Activated CD4-positive, alpha-beta T cell treated with anti-CD3 and anti-CD28 coated beads for 4 hours (primary cell): ENCODE results near the gene EHD4.

Experiments used
- DNase-seq, 2 donors: peaks; one replicate each; pipeline ENCODE4 v3.0.0-alpha.2; 2020

The EHD4 gene

DNA sequence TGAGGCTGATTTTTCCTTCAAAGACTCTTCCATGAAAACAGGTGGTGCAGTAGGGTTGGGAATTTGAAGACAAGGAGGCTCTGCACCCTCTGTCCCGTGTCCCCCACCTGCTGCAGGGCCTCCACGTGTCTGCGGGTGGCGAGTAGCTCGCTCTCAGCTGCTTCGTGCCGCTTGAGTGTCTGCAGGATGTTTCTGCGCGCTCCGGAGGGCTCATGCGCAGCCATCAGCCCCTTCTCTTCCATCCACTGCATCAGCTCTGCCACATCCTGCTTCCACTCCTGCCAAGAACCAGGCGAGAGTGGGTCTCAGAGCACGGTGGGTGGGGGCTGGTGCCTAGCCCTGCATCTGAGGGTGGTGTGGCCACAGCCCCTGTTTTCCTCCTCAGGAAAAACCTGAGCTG is 96.3 kb downstream of the EHD4 start:
- no peak for DNase-seq

DNA sequence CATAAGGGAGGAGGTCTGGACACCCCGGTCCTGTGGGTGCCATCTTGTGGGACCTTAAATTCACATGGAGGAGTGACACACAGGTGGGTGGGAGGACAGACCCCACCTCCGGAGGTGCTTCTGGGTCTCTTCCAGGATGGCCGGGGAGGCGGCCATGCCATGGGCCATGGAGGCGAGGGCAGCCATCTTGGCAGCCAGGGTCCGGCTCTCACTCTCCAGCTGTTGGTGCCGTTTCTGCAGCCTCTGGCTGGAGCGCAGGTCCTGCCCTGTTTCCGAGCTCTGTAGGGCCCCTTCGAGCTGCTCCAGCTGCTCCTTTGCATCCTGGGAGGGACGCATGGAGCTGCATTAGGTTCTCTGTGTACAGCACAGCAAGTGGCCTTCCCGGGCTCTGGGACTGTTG is 97.6 kb downstream of the EHD4 start:
- no peak for DNase-seq

DNA sequence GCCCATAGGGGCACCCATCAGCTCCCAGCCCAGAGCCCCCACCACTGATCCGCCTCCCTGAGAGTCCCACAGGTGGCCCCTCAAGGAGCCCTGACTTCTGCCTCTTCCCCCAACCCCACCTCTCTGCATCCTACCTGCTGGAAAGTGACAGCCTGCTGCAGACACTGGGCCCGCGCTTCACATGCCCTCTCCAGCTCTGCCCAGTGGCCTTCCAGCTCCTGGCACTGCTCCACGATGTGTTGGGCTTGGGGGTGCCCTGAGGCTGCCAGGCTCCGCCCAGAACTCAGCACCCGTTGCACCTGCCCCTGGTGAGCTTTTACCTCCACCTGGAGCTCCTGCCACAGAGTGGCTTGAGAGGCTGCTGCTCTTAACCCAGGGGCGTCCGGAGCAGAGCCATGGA is 98.6 kb downstream of the EHD4 start:
- DNase-seq: no peak

DNA sequence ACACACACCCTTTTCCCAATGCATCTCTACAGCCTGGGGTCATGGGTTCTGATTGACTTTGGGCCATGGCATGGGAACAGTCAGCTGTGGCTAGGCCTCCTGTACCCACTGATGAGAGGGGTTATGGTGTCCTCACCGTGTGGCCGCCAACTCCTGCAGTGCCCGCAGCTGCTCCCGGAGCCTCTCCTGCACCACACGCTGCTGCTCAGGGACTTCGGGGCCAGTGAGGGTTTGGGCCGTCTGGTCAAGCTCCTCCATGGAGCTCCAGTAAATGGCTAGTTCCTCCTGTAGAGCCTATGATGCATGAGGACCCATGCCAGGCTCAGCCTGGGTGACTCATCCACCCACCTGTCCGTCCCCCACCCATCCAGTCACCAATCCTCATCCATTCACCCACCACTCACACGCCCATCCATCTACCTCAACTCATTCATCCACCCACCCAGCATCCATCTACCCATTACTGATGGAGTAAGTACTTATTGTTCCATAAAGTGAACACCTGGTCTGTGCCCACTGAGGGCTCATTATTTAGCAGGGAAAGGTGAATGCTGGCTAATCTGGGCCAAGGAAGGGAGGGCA is 100.1 kb downstream of the EHD4 start:
- DNase-seq: no peak

- no peak for DNase-seq
Observed at GRCh38 chr15:41871175-41871905, 101.0 kb downstream of the EHD4 start.

DNA sequence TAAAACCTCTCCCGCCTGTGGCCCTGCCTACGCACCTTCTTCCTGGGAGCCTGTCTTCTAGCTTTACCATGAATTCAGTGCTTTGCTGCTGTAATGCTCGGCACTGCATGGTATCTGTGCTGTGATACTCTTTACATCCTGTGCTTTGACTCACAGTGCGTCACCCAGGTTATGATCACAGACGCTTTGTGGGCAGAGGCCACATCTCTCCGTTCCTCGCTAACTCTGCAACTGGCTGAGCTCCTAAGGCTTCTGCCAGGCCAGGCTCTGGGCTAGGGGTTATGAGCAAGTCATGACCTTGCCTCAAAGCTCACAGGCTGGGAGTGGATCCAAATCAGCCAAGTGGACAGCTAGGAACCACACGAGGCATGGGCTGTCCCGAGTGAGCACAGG is 101.7 kb downstream of the EHD4 start:
- peak; percentile 38 to 62 for DNase-seq

DNA sequence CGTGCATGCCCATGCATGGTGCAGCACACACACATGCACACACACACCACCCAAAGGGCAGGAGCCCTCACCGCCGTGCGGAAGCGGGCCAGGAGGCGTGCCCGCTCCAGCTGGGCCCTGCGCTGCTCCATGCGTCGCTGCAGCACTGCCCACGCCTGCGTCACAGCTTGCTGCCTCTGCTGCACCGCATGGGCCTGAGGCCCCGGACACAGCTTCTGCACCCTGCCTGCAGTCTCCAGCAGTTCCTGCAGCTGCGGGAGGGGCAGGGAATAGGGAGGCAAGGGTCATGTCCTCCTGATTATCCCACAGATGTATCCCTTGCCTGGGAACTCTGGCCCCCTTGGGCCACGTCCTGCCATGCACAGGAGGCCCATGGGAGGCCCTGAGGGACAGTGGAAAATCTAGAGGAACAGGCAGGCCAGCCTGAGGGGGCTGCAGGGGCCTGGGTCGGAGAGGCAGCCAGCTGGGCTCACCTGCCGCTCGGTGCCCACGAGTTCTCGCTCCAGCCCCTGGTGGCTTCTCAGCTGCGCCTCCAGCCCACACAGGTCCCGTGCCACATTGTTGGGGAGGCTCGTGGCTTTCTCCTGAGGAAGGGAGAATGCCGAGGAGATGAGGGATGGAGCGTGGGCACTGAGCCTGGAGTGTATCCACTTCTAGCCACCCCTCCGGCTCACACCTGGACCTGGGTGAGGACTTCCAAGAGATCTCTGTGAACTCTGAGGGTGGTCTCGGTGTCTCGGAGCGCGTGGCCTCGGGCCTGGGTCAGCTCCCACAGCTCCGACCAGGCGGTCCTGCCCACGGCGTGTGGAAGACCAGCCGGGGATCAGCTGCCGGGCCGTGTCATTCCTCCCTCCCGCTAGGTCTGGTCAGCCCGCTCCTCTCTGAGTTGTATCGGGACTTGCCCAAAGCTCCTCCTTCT is 102.3 kb downstream of the EHD4 start:
- DNase-seq: no peak

DNA sequence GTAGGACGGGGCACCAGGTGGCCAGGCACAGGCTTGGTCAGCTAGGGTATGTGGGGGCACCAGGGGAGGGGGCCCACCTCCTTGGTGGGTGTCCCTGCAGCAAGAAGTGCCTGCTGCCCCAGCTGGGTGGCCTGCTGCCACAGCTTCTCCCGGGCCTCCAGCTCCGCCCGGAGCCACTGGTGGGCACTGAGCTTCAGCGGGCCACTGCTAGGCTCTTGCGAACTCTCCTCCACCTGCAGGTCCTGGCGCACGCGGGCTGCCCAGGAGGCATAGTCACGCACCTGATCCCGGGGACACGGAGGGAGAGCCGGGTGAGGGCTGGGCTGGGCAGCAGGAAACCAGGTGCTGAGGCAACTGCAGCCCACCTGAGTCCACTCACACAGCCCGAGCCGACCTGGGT is 104.0 kb downstream of the EHD4 start:
- no peak for DNase-seq

DNA sequence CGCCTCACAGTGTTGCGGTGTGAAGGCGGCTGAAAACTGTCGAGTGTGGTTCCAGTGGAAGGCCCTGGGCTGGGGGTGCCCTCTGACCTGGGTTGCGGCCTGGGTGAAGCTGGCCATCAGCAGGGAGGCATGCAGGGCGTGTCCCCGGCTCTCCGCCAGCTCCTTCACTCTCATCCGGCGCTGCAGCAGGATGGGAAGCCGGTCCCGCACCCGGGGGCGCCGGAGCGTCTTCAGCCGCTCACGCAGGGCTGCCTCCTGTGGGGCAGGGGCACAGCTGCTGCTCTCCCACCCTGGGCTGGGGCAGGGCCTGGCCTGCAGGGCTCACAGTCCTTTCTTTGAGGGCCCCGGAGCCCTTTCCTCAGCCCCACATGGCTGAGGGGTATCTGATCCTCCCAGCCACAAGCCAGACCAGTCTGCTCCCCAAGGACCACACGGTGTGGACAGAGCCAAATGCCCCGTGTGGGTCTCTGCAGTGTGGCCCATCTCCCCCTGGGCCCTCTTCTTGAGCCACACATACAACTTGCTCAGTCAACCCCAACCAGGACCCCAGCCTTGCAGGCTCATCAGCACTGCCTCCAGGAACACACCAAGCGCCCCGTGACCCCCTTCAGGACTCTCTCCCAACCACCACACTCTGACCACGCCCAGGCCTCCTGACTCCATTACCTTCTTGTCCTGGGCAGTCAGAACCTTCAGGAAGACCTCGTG is 105.3 kb downstream of the EHD4 start:
- DNase-seq: no peak

- DNase-seq: no peak
Observed at GRCh38 chr15:41866263-41866703, 106.1 kb downstream of the EHD4 start.

DNA sequence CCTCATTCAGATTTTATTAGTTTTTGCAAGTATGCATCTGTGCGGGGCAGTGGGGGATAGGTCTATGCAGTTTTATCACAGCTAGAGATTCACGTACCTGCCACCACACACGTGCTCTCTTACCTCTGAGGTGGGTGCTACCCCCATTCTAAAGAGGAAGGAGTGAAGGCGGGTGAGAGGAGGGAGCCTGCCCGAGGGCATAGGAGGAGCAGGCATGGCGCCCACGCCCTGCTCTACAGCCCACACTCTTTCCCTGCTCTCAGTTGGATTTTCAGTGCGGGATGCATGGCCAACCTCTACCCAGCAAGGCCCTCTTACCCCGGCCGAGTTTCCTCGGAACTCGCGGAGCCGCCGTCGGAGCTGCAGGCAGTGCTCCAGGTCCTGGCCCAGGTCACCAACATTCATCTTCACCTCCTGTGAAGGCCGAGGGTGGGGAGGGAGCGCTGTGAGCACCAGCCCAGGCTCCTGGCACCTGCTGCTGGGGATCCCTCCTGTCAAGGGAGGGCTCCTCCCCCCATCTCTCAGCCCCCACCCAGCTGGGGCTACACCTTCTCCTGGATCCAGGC is 106.8 kb downstream of the EHD4 start:
- DNase-seq: no peak

DNA sequence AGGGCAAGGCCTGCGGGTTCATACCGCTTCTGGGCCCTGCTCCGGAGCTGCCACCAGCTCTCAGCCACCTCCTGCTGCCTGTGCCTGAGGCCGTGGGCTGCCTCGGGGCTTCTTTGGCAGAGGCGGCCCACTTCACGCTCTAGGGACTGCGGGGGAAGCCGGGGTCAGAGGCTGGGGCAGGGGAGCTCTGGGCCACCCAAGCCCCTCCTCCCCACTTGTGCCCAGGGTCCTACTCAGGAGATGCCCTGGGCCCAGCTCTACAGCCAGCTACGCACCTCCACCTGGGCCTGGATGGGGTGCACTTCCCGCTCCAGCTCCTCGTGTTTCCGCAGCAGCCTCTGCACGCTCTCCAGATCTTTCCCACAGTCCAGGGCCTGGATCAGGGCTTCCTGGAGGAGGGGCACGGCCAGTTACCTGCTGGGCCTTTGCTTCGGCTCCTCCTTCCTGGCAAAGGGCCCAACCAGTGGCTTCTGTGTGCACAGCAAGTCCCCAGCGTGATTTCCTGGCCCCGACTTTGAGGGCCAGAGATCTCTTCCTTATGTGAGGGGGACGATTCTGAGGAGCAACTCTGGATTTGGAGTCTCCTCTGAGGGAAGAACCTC is 109.7 kb downstream of the EHD4 start:
- DNase-seq: no peak

DNA sequence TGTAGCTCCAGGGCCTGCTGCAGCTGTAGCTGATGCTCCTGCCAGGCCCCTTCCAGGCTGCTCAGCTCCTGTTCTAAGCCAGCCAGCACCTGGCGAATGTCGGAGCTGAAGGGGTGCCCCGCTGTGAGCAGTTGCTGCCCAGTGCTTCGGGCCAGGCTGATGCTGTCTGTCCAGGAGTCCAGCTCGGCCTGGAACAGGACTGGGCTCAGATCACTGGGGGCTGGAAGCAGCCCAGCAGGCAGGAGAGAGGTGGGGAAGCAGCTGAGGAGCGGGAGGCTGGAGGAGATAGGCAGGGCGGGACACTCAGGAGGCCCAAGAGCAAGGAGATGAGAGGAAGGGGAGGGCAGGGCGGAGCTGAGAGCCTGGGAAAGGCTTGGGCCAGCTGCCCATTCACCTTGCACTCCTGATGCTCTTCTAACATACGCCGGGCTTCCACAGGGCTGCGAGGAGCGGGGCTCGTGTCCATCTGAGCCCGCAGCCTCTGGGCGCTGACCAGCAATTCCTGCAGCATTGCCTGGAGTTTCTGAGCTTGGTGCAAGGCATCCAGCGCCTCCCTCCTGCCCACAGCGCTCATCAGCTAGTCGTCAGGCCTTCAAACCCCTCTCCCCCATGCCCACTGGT is 110.5 kb downstream of the EHD4 start:
- DNase-seq: no peak

DNA sequence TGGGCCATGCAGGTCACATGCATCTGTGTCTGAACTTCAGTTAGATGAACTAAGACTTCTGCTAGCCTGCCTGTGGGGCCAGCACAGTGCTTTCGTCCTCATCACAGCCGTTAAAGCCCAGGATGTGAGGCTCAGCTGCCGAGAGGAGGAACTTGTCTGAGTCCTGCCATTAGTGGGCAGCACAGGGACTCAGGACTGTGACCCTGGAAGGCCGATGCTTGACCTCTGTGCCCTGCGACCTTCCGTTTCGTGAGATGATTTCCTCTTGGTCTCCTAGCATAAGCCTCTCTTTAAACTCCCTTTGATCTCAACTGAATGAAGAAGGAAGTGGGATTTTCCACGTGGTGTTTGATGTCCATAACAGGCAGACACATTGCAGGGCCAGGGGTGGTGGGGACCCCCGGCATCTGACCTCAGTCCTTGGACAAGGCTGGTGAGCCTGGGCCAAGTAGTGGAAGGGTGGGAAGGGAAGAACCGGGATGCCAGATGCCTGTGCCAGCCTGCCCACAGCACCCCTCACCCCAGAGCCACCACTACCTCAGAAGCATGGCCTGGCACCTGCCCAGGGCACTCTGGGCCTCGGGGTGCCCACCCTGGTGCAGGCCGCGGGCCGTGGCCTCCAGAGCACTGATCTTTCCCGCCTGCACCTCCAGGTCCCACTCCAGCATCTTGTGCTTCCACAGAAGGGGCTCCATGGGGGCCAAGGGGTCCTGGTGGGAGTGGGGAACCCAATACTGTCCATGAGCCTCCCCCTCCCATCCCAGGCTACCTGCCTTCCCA is 112.1 kb downstream of the EHD4 start:
- no peak for DNase-seq

- no peak for DNase-seq
Observed at GRCh38 chr15:41858756-41859155, 113.6 kb downstream of the EHD4 start.

GRCh38 chr15:41857316-41857715 is 115.0 kb downstream of the EHD4 start:
- DNase-seq: no peak

DNA sequence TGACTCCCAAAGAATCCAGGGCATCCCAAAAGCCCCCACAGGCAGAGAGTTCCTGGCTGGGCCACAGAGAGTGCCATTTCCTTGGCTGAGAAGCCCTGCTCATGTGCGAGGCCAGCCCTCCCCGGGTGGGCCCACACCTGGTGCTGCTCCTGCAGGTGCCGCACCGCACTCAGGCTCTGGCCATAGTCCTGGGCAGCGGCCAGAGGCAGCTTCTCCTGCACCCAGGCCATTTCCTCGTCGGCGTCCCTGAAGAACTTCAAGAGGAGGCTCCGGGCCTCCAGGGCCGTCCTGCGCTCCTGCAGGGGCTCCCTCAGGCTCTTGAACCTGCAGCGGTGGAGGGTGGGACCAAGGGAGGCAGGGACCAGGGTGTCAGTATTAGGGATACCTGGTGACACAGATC is 115.6 kb downstream of the EHD4 start:
- DNase-seq: no peak

DNA sequence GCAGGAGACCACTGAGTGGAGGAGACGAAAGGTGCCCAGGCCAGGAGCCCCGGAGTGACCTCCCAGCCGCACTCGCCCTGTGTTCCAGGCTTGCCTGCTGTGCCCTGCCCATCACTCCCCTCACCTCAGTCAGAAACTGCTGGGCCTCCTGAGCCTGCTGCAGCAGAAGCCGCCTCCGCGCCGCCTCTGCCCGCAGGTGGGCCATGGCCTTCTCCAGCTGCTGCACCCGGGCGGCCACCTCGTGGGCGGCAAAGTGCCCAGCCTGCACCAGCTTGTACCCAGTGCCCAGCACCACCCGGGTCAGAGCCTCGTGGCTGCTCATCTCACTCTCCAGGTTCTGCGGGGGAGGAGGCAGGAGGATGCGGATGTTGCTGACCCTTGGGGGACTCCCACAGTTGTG is 116.1 kb downstream of the EHD4 start:
- DNase-seq: no peak

DNA sequence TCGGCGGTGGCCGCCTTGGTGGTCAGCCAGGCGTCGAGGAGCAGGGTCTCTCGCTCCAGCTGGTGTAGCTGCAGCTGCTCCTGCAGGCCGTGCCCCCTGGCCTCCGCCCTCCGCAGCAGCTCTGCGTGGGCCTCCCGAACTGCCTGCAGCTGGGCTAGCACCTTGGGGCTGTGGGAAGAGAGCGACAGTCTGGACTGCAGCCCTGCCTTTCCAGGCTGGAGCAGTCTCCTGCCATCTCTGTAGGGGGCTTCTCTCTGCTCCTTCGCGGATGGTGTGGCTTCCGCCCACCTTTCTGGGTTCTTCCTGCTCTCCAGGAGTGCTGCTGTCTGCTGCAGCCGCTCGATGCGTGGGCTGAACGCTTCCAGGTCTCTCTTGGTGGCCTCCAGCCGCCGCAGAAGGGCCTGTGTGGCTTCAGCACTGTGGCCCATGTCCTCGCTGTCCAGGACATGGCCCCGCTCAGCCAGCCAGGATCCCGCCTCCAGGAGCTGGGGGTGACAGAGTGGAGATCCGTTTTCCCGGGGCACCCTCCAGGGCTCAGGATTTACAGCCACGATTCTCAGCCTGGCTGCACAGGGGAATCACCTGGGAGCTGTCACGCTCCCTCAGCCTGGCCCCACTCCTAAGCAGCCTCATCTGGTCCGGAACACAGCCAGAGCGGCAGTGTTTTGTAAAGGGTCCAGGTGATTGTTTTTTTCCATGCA is 116.9 kb downstream of the EHD4 start:
- DNase-seq: no peak

DNA sequence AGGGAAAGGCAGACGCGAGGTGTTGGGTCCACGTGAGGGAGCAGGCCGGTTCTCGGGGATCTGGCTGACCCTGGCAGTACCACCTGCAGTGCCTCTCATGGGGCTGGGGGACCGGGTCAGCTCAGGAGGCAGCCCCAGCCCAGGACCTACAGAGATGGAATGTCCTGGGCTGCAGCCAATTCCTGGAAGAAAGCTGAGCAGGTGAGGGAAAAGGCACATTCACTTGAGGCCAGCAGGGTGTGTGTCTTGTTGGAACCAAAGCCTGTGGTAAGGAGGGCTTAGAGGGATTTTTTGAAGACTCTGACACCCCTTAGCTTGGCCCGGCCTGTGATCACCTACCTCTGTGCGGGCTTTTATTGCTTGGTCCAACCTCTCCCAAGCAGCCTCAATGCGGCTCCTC is 117.9 kb downstream of the EHD4 start:
- no peak for DNase-seq

- DNase-seq: no peak
Observed at GRCh38 chr15:41853831-41854230, 118.5 kb downstream of the EHD4 start.
